AG10803 (cell line): ENCODE results near the gene LENG9.
A peak's percentile ranks its signal among the peaks of the same experiment; 100 is the strongest.
"Not testable (repeated sequence)": the region's sequence is repeated elsewhere in the genome, so short reads cannot be mapped to it uniquely, and the experiment has no call there.

ENCODE experiments used
- DNase-seq: peaks from one replicate; pipeline ENCODE4 v3.0.0; 2010; ENCODE audit warnings: low read depth
- H3K4me3 ChIP-seq: 2 replicates; pipeline ENCODE4 v1.5.1; 2011; ENCODE audit warnings: mild to moderate bottlenecking, low read length, control low read depth
- CTCF ChIP-seq: conservative IDR thresholded peaks from 2 replicates; pipeline ENCODE4 v1.5.1; 2011; ENCODE audit warnings: mild to moderate bottlenecking, low read length, control low read depth, inconsistent platforms

LENG9 gene

GRCh38 chr19:54473071-54473891 lies 9.7 kb upstream of the LENG9 start, which contains the start of gene CDC42EP5:
Gene CDC42EP5, minus strand, starts transcription at chr19:54473296. Its CDS starts 7,749 bp downstream, at chr19:54465547.
- DNase-seq, result peak; percentile 90
- no peak for TF ChIP-seq CTCF
- peak within 1 kb of the TSS; percentile 67 for H3K4me3 ChIP-seq

- peak overlapping the region; percentile 62 for H3K4me3 ChIP-seq
- DNase-seq, result no peak
- TF ChIP-seq CTCF, result no peak
Observed at GRCh38 chr19:54470991-54471782, 7.6 kb upstream of the LENG9 start.

DNA sequence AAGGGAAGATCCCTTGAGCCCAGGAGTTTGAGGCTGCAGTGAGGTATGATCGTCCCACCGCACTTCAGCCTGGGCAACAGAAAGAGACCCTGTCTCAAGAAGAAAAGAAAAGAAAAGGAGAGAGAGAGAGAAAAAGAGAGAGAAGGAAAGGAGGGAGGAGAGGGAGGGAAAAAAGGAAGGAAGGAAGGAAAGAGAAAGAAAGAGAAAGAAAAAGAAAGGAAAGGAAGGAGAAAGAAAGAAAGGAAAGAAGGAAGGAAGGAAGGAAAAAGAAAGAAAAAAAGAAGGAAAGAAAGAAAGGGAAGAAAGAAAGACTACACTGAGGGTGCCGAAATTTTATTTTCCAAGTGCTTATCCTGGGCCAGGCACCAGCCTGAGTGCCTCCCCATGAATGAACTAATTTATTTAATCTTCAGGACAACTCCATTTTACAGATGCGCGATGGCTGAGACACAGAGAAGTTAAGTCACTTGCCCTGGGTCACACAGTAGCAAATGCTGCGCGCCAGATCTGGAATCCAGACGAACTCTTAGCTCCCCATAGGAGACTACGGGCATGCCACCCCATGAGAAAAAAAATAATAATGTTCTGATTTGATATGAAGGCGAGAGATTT lies 6.8 kb upstream of the LENG9 start:
- peak overlapping the region; percentile 62 for H3K4me3 ChIP-seq
- no peak for TF ChIP-seq CTCF
- DNase-seq, result no peak

- DNase-seq, result no peak
Observed at GRCh38 chr19:54469496-54469934, 5.9 kb upstream of the LENG9 start.

DNA sequence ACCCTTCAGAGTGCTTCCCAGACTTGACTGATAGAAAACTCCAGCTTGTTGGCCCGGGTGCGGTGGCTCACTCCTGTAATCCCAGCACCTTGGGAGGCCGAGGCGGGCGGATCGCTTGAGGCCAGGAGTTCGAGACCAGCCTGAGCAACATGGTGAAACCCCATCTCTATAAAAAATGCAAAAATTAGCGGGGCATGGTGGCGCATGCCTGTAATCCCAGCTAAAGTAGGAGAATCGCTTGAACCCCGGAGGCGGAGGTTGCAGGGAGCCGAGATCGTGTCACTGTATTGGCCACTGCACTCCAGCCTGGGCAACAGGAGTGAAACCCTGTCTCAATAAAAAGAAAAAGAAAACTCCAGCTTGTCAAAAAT lies 2.5 kb upstream of the LENG9 start:
- not testable (repeated sequence) for H3K4me3 ChIP-seq, DNase-seq

More at GRCh38 chr19:54469496-54469934, 5.9 kb upstream of the LENG9 start:
- H3K4me3 ChIP-seq, result no peak overlapping the region
- TF ChIP-seq CTCF, result no peak

DNA sequence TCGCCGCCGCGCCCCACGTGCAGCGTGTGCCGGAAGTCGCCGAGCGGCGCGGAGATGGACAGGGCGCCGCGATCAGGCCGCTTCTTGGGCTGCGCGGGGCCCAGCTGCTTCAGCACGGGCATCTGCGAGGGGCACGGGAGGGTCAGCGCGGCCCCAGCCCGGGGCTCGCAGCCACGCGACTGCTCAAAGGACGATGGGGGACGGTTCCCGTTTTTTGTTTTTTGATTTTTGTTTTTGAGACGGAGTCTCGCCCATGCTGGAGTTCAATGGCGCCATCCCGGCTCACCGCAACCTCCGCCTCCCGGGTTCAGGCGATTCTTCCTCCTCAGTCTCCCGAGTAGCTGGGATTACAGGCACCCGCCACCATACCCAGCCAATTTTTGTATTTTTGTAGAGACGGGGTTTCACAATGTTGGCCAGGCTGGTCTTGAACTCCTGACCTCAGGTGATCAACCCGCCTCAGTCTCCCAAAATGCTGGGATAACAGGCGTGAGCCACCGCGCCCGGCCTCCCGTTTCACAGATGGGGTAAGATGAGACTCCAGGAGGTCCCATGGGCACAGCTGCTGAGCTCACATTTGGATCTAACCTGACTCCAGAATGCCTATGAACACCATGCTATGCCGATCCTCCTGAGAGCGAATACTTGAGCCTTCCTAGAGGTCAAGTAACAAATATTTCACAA lies 2.0 kb upstream of the LENG9 start:
- DNase-seq, result no peak
- TF ChIP-seq CTCF, result no peak
- no peak overlapping the region for H3K4me3 ChIP-seq
